ENCODE data around the gene ASTN2.

DNA sequence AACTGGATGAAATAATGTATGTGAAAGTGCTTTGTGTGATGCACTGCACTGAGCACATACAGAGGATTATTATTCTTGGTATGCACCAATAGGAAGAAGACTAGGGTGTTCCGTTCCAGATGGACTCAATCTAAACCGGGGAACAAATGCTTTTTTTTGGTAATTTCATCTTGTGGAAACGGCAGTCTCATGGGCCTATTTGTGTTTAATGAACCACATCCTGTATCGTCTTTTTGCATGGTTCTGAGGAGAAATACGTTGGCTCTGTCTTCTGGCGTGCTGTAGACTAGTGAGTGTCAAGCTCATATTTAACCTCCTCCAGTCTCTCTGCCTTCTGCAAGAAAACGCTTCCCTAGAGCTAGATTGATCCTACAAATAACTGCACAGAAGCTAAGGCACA lies 697.7 kb downstream of the ASTN2 start:
- TF ChIP-seq, protein P1, sequence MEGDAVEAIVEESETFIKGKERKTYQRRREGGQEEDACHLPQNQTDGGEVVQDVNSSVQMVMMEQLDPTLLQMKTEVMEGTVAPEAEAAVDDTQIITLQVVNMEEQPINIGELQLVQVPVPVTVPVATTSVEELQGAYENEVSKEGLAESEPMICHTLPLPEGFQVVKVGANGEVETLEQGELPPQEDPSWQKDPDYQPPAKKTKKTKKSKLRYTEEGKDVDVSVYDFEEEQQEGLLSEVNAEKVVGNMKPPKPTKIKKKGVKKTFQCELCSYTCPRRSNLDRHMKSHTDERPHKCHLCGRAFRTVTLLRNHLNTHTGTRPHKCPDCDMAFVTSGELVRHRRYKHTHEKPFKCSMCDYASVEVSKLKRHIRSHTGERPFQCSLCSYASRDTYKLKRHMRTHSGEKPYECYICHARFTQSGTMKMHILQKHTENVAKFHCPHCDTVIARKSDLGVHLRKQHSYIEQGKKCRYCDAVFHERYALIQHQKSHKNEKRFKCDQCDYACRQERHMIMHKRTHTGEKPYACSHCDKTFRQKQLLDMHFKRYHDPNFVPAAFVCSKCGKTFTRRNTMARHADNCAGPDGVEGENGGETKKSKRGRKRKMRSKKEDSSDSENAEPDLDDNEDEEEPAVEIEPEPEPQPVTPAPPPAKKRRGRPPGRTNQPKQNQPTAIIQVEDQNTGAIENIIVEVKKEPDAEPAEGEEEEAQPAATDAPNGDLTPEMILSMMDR (IDR thresholded peaks at IDR 0.05; ENCODE audit: low read depth, low read length), result no peak
- no peak for TF ChIP-seq POLR2A (IDR thresholded peaks at IDR 0.05; ENCODE audit: extremely low read depth, insufficient read length)
